ENCODE measurements around the gene TAOK3.

Gene TAOK3

GRCh38 chr12:118237052-118237665, 135.5 kb downstream of the TAOK3 start:
- Histone ChIP-seq H3K79me2 (ENCODE audit: low read length) (no peaks in the 10 kb centered on the region), H3K9me3 (ENCODE audit: insufficient read depth, low read length) (no peaks in the 10 kb centered on the region), H3K27ac (ENCODE audit: low read length) (peak overlapping the region; percentile 90), H3K4me1 (ENCODE audit: low read length) (peaks cover 34% of the 10 kb centered on the region), H3K9ac (ENCODE audit: low read length) (peak overlapping the region; percentile 45; the same call in 1 of the 2 replicates), H4K20me1 (ENCODE audit: insufficient read depth, low read length) (no peaks in the 10 kb centered on the region), H3K4me3 (ENCODE audit: low read length) (peak overlapping the region; percentile 46), H3K27me3 (ENCODE audit: low read depth, low read length) (no peaks in the 10 kb centered on the region), H2AFZ (ENCODE audit: low read depth, low read length) (no peak overlapping the region), H3K36me3 (replicated peaks; ENCODE audit: low read depth, low read length) (peaks cover 16% of the 10 kb centered on the region), H3K4me2 (ENCODE audit: low read length) (peak overlapping the region; percentile 76)
- TF ChIP-seq CTCF (IDR thresholded peaks at IDR 0.05; ENCODE audit: low read depth, low read length) (no peak), EZH2phosphoT487 (IDR thresholded peaks at IDR 0.05; ENCODE audit: low read depth) (no peak)

- Histone ChIP-seq H3K9ac (ENCODE audit: low read length) (no peak overlapping the region), H3K27me3 (ENCODE audit: low read depth, low read length) (no peaks in the 10 kb centered on the region), H3K4me3 (ENCODE audit: low read length) (no peak overlapping the region), H3K4me2 (ENCODE audit: low read length) (no peak overlapping the region), H3K9me3 (ENCODE audit: insufficient read depth, low read length) (no peaks in the 10 kb centered on the region), H2AFZ (ENCODE audit: low read depth, low read length) (no peak overlapping the region), H3K27ac (ENCODE audit: low read length) (no peak overlapping the region), H3K79me2 (ENCODE audit: low read length) (no peaks in the 10 kb centered on the region), H3K4me1 (ENCODE audit: low read length) (peaks cover 12% of the 10 kb centered on the region), H4K20me1 (ENCODE audit: insufficient read depth, low read length) (no peaks in the 10 kb centered on the region), H3K36me3 (replicated peaks; ENCODE audit: low read depth, low read length) (no peaks in the 10 kb centered on the region)
- no peak for TF ChIP-seq EZH2phosphoT487 (IDR thresholded peaks at IDR 0.05; ENCODE audit: low read depth)
- no peak for TF ChIP-seq CTCF (IDR thresholded peaks at IDR 0.05; ENCODE audit: low read depth, low read length)
These were observed 152.0 kb downstream of the TAOK3 start for GRCh38 chr12:118220702-118221101.

GRCh38 chr12:118219772-118220171, 152.9 kb downstream of the TAOK3 start:
- TF ChIP-seq EZH2phosphoT487 (IDR thresholded peaks at IDR 0.05; ENCODE audit: low read depth) (no peak), CTCF (IDR thresholded peaks at IDR 0.05; ENCODE audit: low read depth, low read length) (no peak)
- H2AFZ ChIP-seq (ENCODE audit: low read depth, low read length), result no peak overlapping the region
- H3K79me2 ChIP-seq (ENCODE audit: low read length), result no peaks in the 10 kb centered on the region
- H3K9me3 ChIP-seq (ENCODE audit: insufficient read depth, low read length), result no peaks in the 10 kb centered on the region
- H3K9ac ChIP-seq (ENCODE audit: low read length), result no peak overlapping the region
- no peak overlapping the region for H3K27ac ChIP-seq (ENCODE audit: low read length)
- no peaks in the 10 kb centered on the region for H4K20me1 ChIP-seq (ENCODE audit: insufficient read depth, low read length)
- peak overlapping the region; percentile 29; the same call in 1 of the 2 replicates for H3K4me2 ChIP-seq (ENCODE audit: low read length)
- peaks cover 12% of the 10 kb centered on the region for H3K4me1 ChIP-seq (ENCODE audit: low read length)
- H3K4me3 ChIP-seq (ENCODE audit: low read length), result no peak overlapping the region
- no peaks in the 10 kb centered on the region for H3K27me3 ChIP-seq (ENCODE audit: low read depth, low read length)
- H3K36me3 ChIP-seq (replicated peaks; ENCODE audit: low read depth, low read length), result no peaks in the 10 kb centered on the region

GRCh38 chr12:118219106-118219505, 153.6 kb downstream of the TAOK3 start:
- Histone ChIP-seq H3K27ac (ENCODE audit: low read length) (no peak overlapping the region), H3K4me3 (ENCODE audit: low read length) (no peak overlapping the region), H3K4me2 (ENCODE audit: low read length) (no peak overlapping the region; the same call in 1 of the 2 replicates), H3K36me3 (replicated peaks; ENCODE audit: low read depth, low read length) (no peaks in the 10 kb centered on the region), H3K27me3 (ENCODE audit: low read depth, low read length) (no peaks in the 10 kb centered on the region), H3K79me2 (ENCODE audit: low read length) (no peaks in the 10 kb centered on the region), H3K9ac (ENCODE audit: low read length) (no peak overlapping the region), H4K20me1 (ENCODE audit: insufficient read depth, low read length) (no peaks in the 10 kb centered on the region), H3K4me1 (ENCODE audit: low read length) (peaks cover 12% of the 10 kb centered on the region), H3K9me3 (ENCODE audit: insufficient read depth, low read length) (no peaks in the 10 kb centered on the region), H2AFZ (ENCODE audit: low read depth, low read length) (no peak overlapping the region)
- no peak for TF ChIP-seq EZH2phosphoT487 (IDR thresholded peaks at IDR 0.05; ENCODE audit: low read depth)
- no peak for TF ChIP-seq CTCF (IDR thresholded peaks at IDR 0.05; ENCODE audit: low read depth, low read length)
